ENCODE measurements around the gene COMMD3.

The COMMD3 gene

GRCh38 chr10:22368981-22369380, 52.8 kb downstream of the COMMD3 start:
- no peaks in the 10 kb centered on the region for H3K36me3 ChIP-seq
- TF ChIP-seq CTCF (IDR thresholded peaks at IDR 0.05; ENCODE audit: low read depth, low read length) = no peak
- H3K9me3 ChIP-seq = no peaks in the 10 kb centered on the region
- H3K4me3 ChIP-seq (ENCODE audit: low read depth, low read length) = no peak overlapping the region
- H3K4me1 ChIP-seq = no peaks in the 10 kb centered on the region
- no peak for DNase-seq
- H3K27me3 ChIP-seq = no peaks in the 10 kb centered on the region

- Histone ChIP-seq H3K9me3 (no peaks in the 10 kb centered on the region), H3K4me3 (ENCODE audit: low read depth, low read length) (no peak overlapping the region), H3K36me3 (no peaks in the 10 kb centered on the region), H3K27me3 (no peaks in the 10 kb centered on the region), H3K4me1 (no peaks in the 10 kb centered on the region)
- no peak for DNase-seq
- no peak for TF ChIP-seq CTCF (IDR thresholded peaks at IDR 0.05; ENCODE audit: low read depth, low read length)
Measured at GRCh38 chr10:22369434-22370072, 53.4 kb downstream of the COMMD3 start.

Data from BE2C (cell line).